ENCODE results near the gene SPATA12. TPM values are rescaled to one million over a fixed set of nuclear protein-coding genes. Genes with fewer than 3 reads are reported as not detected.

SPATA12 gene
- total RNA-seq = not detected

GRCh38 chr3:57060089-57060821 is at the start of gene SPATA12:
SPATA12 (plus strand) TSS chr3:57060664; CDS start chr3:57073695, 13,031 bp downstream.
- no peak within 1 kb of the TSS for H3K9ac ChIP-seq (ENCODE audit: low read depth in 1 of 3, low read length in 3 of 3)
- H3K27me3 ChIP-seq (ENCODE audit: control insufficient read depth in 3 of 3, insufficient read depth in 3 of 3, low read length in 3 of 3) = no peaks in the 10 kb centered on the region
- no peak within 1 kb of the TSS for H3K27ac ChIP-seq (ENCODE audit: low read depth, low read length)
- H3K4me1 ChIP-seq (ENCODE audit: control insufficient read depth in 3 of 3, insufficient read depth in 3 of 3, low read length in 3 of 3) = peaks cover 2 to 12% (median 12%) of the 10 kb centered on the region in 3 donors
- no peaks in the 10 kb centered on the region for H3K9me3 ChIP-seq (ENCODE audit: control insufficient read depth in 3 of 3, low read length in 3 of 3)
- no peak within 1 kb of the TSS for H3K4me3 ChIP-seq (ENCODE audit: low read length in 3 of 3)
- no peaks in the 10 kb centered on the region for H3K36me3 ChIP-seq (ENCODE audit: control insufficient read depth in 3 of 3, insufficient read depth in 3 of 3, low read length in 3 of 3)

GRCh38 chr3:57011022-57011421 is 49.4 kb upstream of the SPATA12 start:
- Histone ChIP-seq H3K9me3 (ENCODE audit: control insufficient read depth in 3 of 3, low read length in 3 of 3) (no peaks in the 10 kb centered on the region), H3K36me3 (ENCODE audit: control insufficient read depth in 3 of 3, insufficient read depth in 3 of 3, low read length in 3 of 3) (no peaks in the 10 kb centered on the region), H3K27ac (ENCODE audit: low read depth, low read length) (no peak overlapping the region), H3K27me3 (ENCODE audit: control insufficient read depth in 3 of 3, insufficient read depth in 3 of 3, low read length in 3 of 3) (no peaks in the 10 kb centered on the region), H3K4me1 (ENCODE audit: control insufficient read depth in 3 of 3, insufficient read depth in 3 of 3, low read length in 3 of 3) (peaks cover 20 to 30% (median 28%) of the 10 kb centered on the region in 3 donors), H3K9ac (ENCODE audit: low read depth in 1 of 3, low read length in 3 of 3) (no peak overlapping the region), H3K4me3 (ENCODE audit: low read length in 3 of 3) (no peak overlapping the region)

- H3K27ac ChIP-seq (ENCODE audit: low read depth, low read length) = no peak overlapping the region
- no peaks in the 10 kb centered on the region for H3K27me3 ChIP-seq (ENCODE audit: control insufficient read depth in 3 of 3, insufficient read depth in 3 of 3, low read length in 3 of 3)
- no peaks in the 10 kb centered on the region for H3K9me3 ChIP-seq (ENCODE audit: control insufficient read depth in 3 of 3, low read length in 3 of 3)
- no peak overlapping the region for H3K9ac ChIP-seq (ENCODE audit: low read depth in 1 of 3, low read length in 3 of 3)
- H3K4me3 ChIP-seq (ENCODE audit: low read length in 3 of 3) = no peak overlapping the region
- H3K36me3 ChIP-seq (ENCODE audit: control insufficient read depth in 3 of 3, insufficient read depth in 3 of 3, low read length in 3 of 3) = no peaks in the 10 kb centered on the region
- peaks cover 2 to 11% (median 11%) of the 10 kb centered on the region in 3 donors for H3K4me1 ChIP-seq (ENCODE audit: control insufficient read depth in 3 of 3, insufficient read depth in 3 of 3, low read length in 3 of 3)
These were observed 47.6 kb upstream of the SPATA12 start for GRCh38 chr3:57012847-57013246.

GRCh38 chr3:57015350-57015729 is 45.1 kb upstream of the SPATA12 start:
- no peak overlapping the region for H3K4me3 ChIP-seq (ENCODE audit: low read length in 3 of 3)
- H3K9me3 ChIP-seq (ENCODE audit: control insufficient read depth in 3 of 3, low read length in 3 of 3) = no peaks in the 10 kb centered on the region
- H3K27ac ChIP-seq (ENCODE audit: low read depth, low read length) = no peak overlapping the region
- H3K9ac ChIP-seq (ENCODE audit: low read depth in 1 of 3, low read length in 3 of 3) = no peak overlapping the region
- H3K36me3 ChIP-seq (ENCODE audit: control insufficient read depth in 3 of 3, insufficient read depth in 3 of 3, low read length in 3 of 3) = no peaks in the 10 kb centered on the region
- H3K27me3 ChIP-seq (ENCODE audit: control insufficient read depth in 3 of 3, insufficient read depth in 3 of 3, low read length in 3 of 3) = no peaks in the 10 kb centered on the region
- H3K4me1 ChIP-seq (ENCODE audit: control insufficient read depth in 3 of 3, insufficient read depth in 3 of 3, low read length in 3 of 3) = no peaks in the 10 kb centered on the region

GRCh38 chr3:57015912-57016311 is 44.6 kb upstream of the SPATA12 start:
- Histone ChIP-seq H3K9ac (ENCODE audit: low read depth in 1 of 3, low read length in 3 of 3) (no peak overlapping the region), H3K36me3 (ENCODE audit: control insufficient read depth in 3 of 3, insufficient read depth in 3 of 3, low read length in 3 of 3) (no peaks in the 10 kb centered on the region), H3K4me3 (ENCODE audit: low read length in 3 of 3) (no peak overlapping the region), H3K27ac (ENCODE audit: low read depth, low read length) (no peak overlapping the region), H3K27me3 (ENCODE audit: control insufficient read depth in 3 of 3, insufficient read depth in 3 of 3, low read length in 3 of 3) (no peaks in the 10 kb centered on the region), H3K9me3 (ENCODE audit: control insufficient read depth in 3 of 3, low read length in 3 of 3) (no peaks in the 10 kb centered on the region), H3K4me1 (ENCODE audit: control insufficient read depth in 3 of 3, insufficient read depth in 3 of 3, low read length in 3 of 3) (no peaks in the 10 kb centered on the region)

GRCh38 chr3:57017459-57017845 is 43.0 kb upstream of the SPATA12 start:
- no peaks in the 10 kb centered on the region for H3K9me3 ChIP-seq (ENCODE audit: control insufficient read depth in 3 of 3, low read length in 3 of 3)
- H3K27ac ChIP-seq (ENCODE audit: low read depth, low read length) = no peak overlapping the region
- no peak overlapping the region for H3K9ac ChIP-seq (ENCODE audit: low read depth in 1 of 3, low read length in 3 of 3)
- no peaks in the 10 kb centered on the region for H3K36me3 ChIP-seq (ENCODE audit: control insufficient read depth in 3 of 3, insufficient read depth in 3 of 3, low read length in 3 of 3)
- H3K4me1 ChIP-seq (ENCODE audit: control insufficient read depth in 3 of 3, insufficient read depth in 3 of 3, low read length in 3 of 3) = no peaks in the 10 kb centered on the region
- H3K4me3 ChIP-seq (ENCODE audit: low read length in 3 of 3) = no peak overlapping the region
- no peaks in the 10 kb centered on the region for H3K27me3 ChIP-seq (ENCODE audit: control insufficient read depth in 3 of 3, insufficient read depth in 3 of 3, low read length in 3 of 3)

- no peaks in the 10 kb centered on the region for H3K27me3 ChIP-seq (ENCODE audit: control insufficient read depth in 3 of 3, insufficient read depth in 3 of 3, low read length in 3 of 3)
- no peak overlapping the region for H3K27ac ChIP-seq (ENCODE audit: low read depth, low read length)
- H3K4me3 ChIP-seq (ENCODE audit: low read length in 3 of 3) = no peak overlapping the region
- H3K9me3 ChIP-seq (ENCODE audit: control insufficient read depth in 3 of 3, low read length in 3 of 3) = no peaks in the 10 kb centered on the region
- H3K9ac ChIP-seq (ENCODE audit: low read depth in 1 of 3, low read length in 3 of 3) = no peak overlapping the region
- no peaks in the 10 kb centered on the region for H3K36me3 ChIP-seq (ENCODE audit: control insufficient read depth in 3 of 3, insufficient read depth in 3 of 3, low read length in 3 of 3)
- no peaks in the 10 kb centered on the region for H3K4me1 ChIP-seq (ENCODE audit: control insufficient read depth in 3 of 3, insufficient read depth in 3 of 3, low read length in 3 of 3)
These were observed 42.2 kb upstream of the SPATA12 start for GRCh38 chr3:57018246-57018645.

GRCh38 chr3:57019057-57019456 is 41.4 kb upstream of the SPATA12 start:
- Histone ChIP-seq H3K4me1 (ENCODE audit: control insufficient read depth in 3 of 3, insufficient read depth in 3 of 3, low read length in 3 of 3) (no peaks in the 10 kb centered on the region), H3K36me3 (ENCODE audit: control insufficient read depth in 3 of 3, insufficient read depth in 3 of 3, low read length in 3 of 3) (no peaks in the 10 kb centered on the region), H3K9ac (ENCODE audit: low read depth in 1 of 3, low read length in 3 of 3) (no peak overlapping the region), H3K27ac (ENCODE audit: low read depth, low read length) (no peak overlapping the region), H3K4me3 (ENCODE audit: low read length in 3 of 3) (no peak overlapping the region), H3K27me3 (ENCODE audit: control insufficient read depth in 3 of 3, insufficient read depth in 3 of 3, low read length in 3 of 3) (no peaks in the 10 kb centered on the region), H3K9me3 (ENCODE audit: control insufficient read depth in 3 of 3, low read length in 3 of 3) (no peaks in the 10 kb centered on the region)

GRCh38 chr3:57025237-57025636 is 35.2 kb upstream of the SPATA12 start:
- no peaks in the 10 kb centered on the region for H3K27me3 ChIP-seq (ENCODE audit: control insufficient read depth in 3 of 3, insufficient read depth in 3 of 3, low read length in 3 of 3)
- H3K4me3 ChIP-seq (ENCODE audit: low read length in 3 of 3) = no peak overlapping the region
- H3K9me3 ChIP-seq (ENCODE audit: control insufficient read depth in 3 of 3, low read length in 3 of 3) = no peaks in the 10 kb centered on the region
- H3K27ac ChIP-seq (ENCODE audit: low read depth, low read length) = no peak overlapping the region
- no peaks in the 10 kb centered on the region for H3K4me1 ChIP-seq (ENCODE audit: control insufficient read depth in 3 of 3, insufficient read depth in 3 of 3, low read length in 3 of 3)
- H3K9ac ChIP-seq (ENCODE audit: low read depth in 1 of 3, low read length in 3 of 3) = no peak overlapping the region
- H3K36me3 ChIP-seq (ENCODE audit: control insufficient read depth in 3 of 3, insufficient read depth in 3 of 3, low read length in 3 of 3) = no peaks in the 10 kb centered on the region

- H3K4me3 ChIP-seq (ENCODE audit: low read length in 3 of 3) = no peak overlapping the region
These were observed 33.5 kb upstream of the SPATA12 start for GRCh38 chr3:57026944-57027343.

More at GRCh38 chr3:57026944-57027343, 33.5 kb upstream of the SPATA12 start:
- Histone ChIP-seq H3K9ac (ENCODE audit: low read depth in 1 of 3, low read length in 3 of 3) (no peak overlapping the region), H3K27ac (ENCODE audit: low read depth, low read length) (no peak overlapping the region), H3K4me1 (ENCODE audit: control insufficient read depth in 3 of 3, insufficient read depth in 3 of 3, low read length in 3 of 3) (no peaks in the 10 kb centered on the region), H3K9me3 (ENCODE audit: control insufficient read depth in 3 of 3, low read length in 3 of 3) (no peaks in the 10 kb centered on the region), H3K36me3 (ENCODE audit: control insufficient read depth in 3 of 3, insufficient read depth in 3 of 3, low read length in 3 of 3) (no peaks in the 10 kb centered on the region), H3K27me3 (ENCODE audit: control insufficient read depth in 3 of 3, insufficient read depth in 3 of 3, low read length in 3 of 3) (no peaks in the 10 kb centered on the region)

Data from skeletal muscle tissue (tissue), 4 donors.